Skin of body (tissue), 2 donors: ENCODE results near the gene ACY1. TPM values are rescaled to one million over a fixed set of nuclear protein-coding genes. Genes with fewer than 3 reads are reported as not detected.
A peak's percentile ranks its signal among the peaks of the same experiment; 100 is the strongest.

ENCODE experiments used
- DNase-seq: peaks from one replicate; lab custom pipeline; 2025; lab: John Stamatoyannopoulos, UW
- total RNA-seq: library from RNA; depleted of rRNA; stranded (reverse); fragments of >200 nt; gene quantifications from one replicate; pipeline ENCODE4 v1.2.3, GENCODE V29; 2014

Gene ACY1
- total RNA-seq, 1 donor from 2014 or later: 18.0 TPM

- DNase-seq: no peak
Observed at GRCh38 chr3:52004906-52005395, 21.6 kb downstream of the ACY1 start.

GRCh38 chr3:52005571-52005986, 22.2 kb downstream of the ACY1 start:
- peak; percentile 33 for DNase-seq

GRCh38 chr3:52006017-52006819, 22.9 kb downstream of the ACY1 start:
- no peak for DNase-seq

GRCh38 chr3:52006820-52007133, 23.4 kb downstream of the ACY1 start:
- no peak for DNase-seq

- DNase-seq: no peak
Observed at GRCh38 chr3:52007291-52007690, 24.0 kb downstream of the ACY1 start.

- no peak for DNase-seq
Observed at GRCh38 chr3:52010431-52010830, 27.1 kb downstream of the ACY1 start.

GRCh38 chr3:52012699-52013098, 29.4 kb downstream of the ACY1 start:
- no peak for DNase-seq

GRCh38 chr3:52013802-52014598, 30.7 kb downstream of the ACY1 start:
- no peak for DNase-seq

GRCh38 chr3:52014613-52015012, 31.3 kb downstream of the ACY1 start:
- DNase-seq: no peak

GRCh38 chr3:52015438-52016228, 32.3 kb downstream of the ACY1 start:
- no peak for DNase-seq

- peak; percentile 10 for DNase-seq
Observed at GRCh38 chr3:52017586-52017985, 34.3 kb downstream of the ACY1 start.

- DNase-seq: no peak
Observed at GRCh38 chr3:52018319-52019000, 35.1 kb downstream of the ACY1 start.

- no peak for DNase-seq
Observed at GRCh38 chr3:52019352-52020080, 36.2 kb downstream of the ACY1 start.

- no peak for DNase-seq
Observed at GRCh38 chr3:52020796-52021195, 37.5 kb downstream of the ACY1 start.

- no peak for DNase-seq
Observed at GRCh38 chr3:52021489-52022268, 38.3 kb downstream of the ACY1 start.

GRCh38 chr3:52022323-52023100, 39.2 kb downstream of the ACY1 start:
- DNase-seq: no peak

- DNase-seq: no peak
Observed at GRCh38 chr3:52023101-52023770, 39.9 kb downstream of the ACY1 start.
